GM23338 (cell line): ENCODE measurements around the gene GART. TPM values are rescaled to one million over a fixed set of nuclear protein-coding genes. Genes with fewer than 3 reads are reported as not detected.

Experiments used
- ATAC-seq: fragments of 200-7000 bp; cut with Tn5 transposase; 3 replicates; pipeline ENCODE4 v1.9.1; 2020
- DNase-seq: peaks from one replicate; pipeline ENCODE4 v3.0.0-alpha.2; 2015; ENCODE audit warnings: low spot score
- H2AFZ ChIP-seq: fragments of 200-600 bp; sonication (generic); 2 replicates; pipeline ENCODE4 v1.8.0; 2016; ENCODE audit warnings: antibody characterized with exemption, mild to moderate bottlenecking, moderate library complexity
- H3F3A ChIP-seq: fragments of 200-600 bp; sonication (generic); replicated peaks from 2 replicates; pipeline ENCODE4 v1.8.0; 2017; ENCODE audit warnings: antibody characterized with exemption, mixed run types, low read depth
- H3K27ac ChIP-seq: fragments of 200-600 bp; sonication (generic); 2 replicates; pipeline ENCODE4 v1.6.1; 2016; ENCODE audit warnings: low read depth
- H3K27me3 ChIP-seq: fragments of 200-600 bp; sonication (generic); 2 replicates; pipeline ENCODE4 v1.8.0; 2016; ENCODE audit warnings: mild to moderate bottlenecking, mixed run types, moderate library complexity; ENCODE audit not compliant: insufficient read depth
- H3K36me3 ChIP-seq: fragments of 200-600 bp; sonication (generic); 2 replicates; pipeline ENCODE4 v1.8.0; 2016; ENCODE audit warnings: mild to moderate bottlenecking; ENCODE audit not compliant: insufficient read depth
- H3K4me1 ChIP-seq: fragments of 200-600 bp; sonication (generic); 2 replicates; pipeline ENCODE4 v1.8.0; 2016; ENCODE audit warnings: mild to moderate bottlenecking, moderate library complexity; ENCODE audit not compliant: insufficient read depth
- H3K4me2 ChIP-seq: fragments of 200-600 bp; sonication (generic); 2 replicates; pipeline ENCODE4 v1.7.1; 2017; ENCODE audit warnings: mixed run types
- H3K4me3 ChIP-seq: fragments of 200-600 bp; sonication (generic); 2 replicates; pipeline ENCODE4 v1.6.1; 2016; ENCODE audit warnings: mixed run types
- H3K79me2 ChIP-seq: fragments of 200-600 bp; sonication (generic); replicated peaks from 2 replicates; pipeline ENCODE4 v1.8.0; 2017; ENCODE audit warnings: mild to moderate bottlenecking; ENCODE audit not compliant: insufficient read depth
- H3K9me2 ChIP-seq: fragments of 200-600 bp; sonication (generic); 2 replicates; pipeline ENCODE4 v1.8.0; 2017; ENCODE audit not compliant: insufficient read depth
- H4K20me1 ChIP-seq: fragments of 200-600 bp; sonication (generic); replicated peaks from 2 replicates; pipeline ENCODE4 v1.8.0; 2017; ENCODE audit warnings: mild to moderate bottlenecking; ENCODE audit not compliant: insufficient read depth
- H3K27ac Mint-ChIP-seq: 2 replicates; pipeline ENCODE4 v1.8.0; 2020; ENCODE audit warnings: inconsistent platforms, mild to moderate bottlenecking, moderate library complexity, mixed read lengths
- H3K27me3 Mint-ChIP-seq: 3 replicates; pipeline ENCODE4 v1.8.0; 2022; ENCODE audit warnings: low read depth, mild to moderate bottlenecking, moderate library complexity, mixed read lengths, inconsistent platforms; ENCODE audit not compliant: insufficient read depth, poor library complexity
- H3K36me3 Mint-ChIP-seq: 3 replicates; pipeline ENCODE4 v1.8.0; 2021; ENCODE audit warnings: low read depth, mild to moderate bottlenecking, inconsistent platforms, moderate library complexity, mixed read lengths
- H3K4me1 Mint-ChIP-seq: 3 replicates; pipeline ENCODE4 v1.8.0; 2020; ENCODE audit warnings: mild to moderate bottlenecking, inconsistent platforms, mixed read lengths
- H3K4me3 Mint-ChIP-seq: 3 replicates; pipeline ENCODE4 v1.8.0; 2021; ENCODE audit warnings: moderate library complexity, mild to moderate bottlenecking, inconsistent platforms, mixed read lengths
- H3K9me3 Mint-ChIP-seq: 3 replicates; pipeline ENCODE4 v1.8.0; 2020; ENCODE audit warnings: moderate library complexity, mild to moderate bottlenecking, inconsistent platforms, mixed read lengths
- CREB1 ChIP-seq: fragments of 250-450 bp; sonication (Bioruptor Pico); IDR thresholded peaks from 2 replicates; pipeline ENCODE4 v1.5.0; 2020; ENCODE audit warnings: low read depth, mild to moderate bottlenecking, moderate library complexity
- EZH2phosphoT487 ChIP-seq: fragments of 200-600 bp; sonication (generic); IDR thresholded peaks from one replicate; pipeline ENCODE4 v1.8.1; 2018; ENCODE audit warnings: antibody characterized with exemption; ENCODE audit not compliant: unreplicated experiment
- JUNB ChIP-seq: IDR thresholded peaks from one replicate; pipeline ENCODE4 v1.6.1; 2016; ENCODE audit warnings: antibody characterized with exemption; ENCODE audit not compliant: unreplicated experiment
- NANOG ChIP-seq: IDR thresholded peaks from 2 replicates; pipeline ENCODE4 v1.6.1; 2016; ENCODE audit warnings: antibody characterized with exemption, borderline replicate concordance
- STAT1 ChIP-seq: IDR thresholded peaks from one replicate; pipeline ENCODE4 v1.6.1; 2016; ENCODE audit warnings: antibody characterized with exemption; ENCODE audit not compliant: unreplicated experiment
- ZNF114 ChIP-seq: fragments of 250-450 bp; sonication (Bioruptor Pico); IDR thresholded peaks from 2 replicates; pipeline ENCODE4 v1.5.0; 2020; ENCODE audit warnings: mild to moderate bottlenecking, moderate library complexity
- ZNF331 ChIP-seq: fragments of 250-450 bp; sonication (Bioruptor Pico); IDR thresholded peaks from 2 replicates; pipeline ENCODE4 v1.5.0; 2020; ENCODE audit warnings: low read depth, mild to moderate bottlenecking, moderate library complexity
- polyA plus RNA-seq: library from polyadenylated mRNA; unstranded; fragments of >200 nt; fragmentation: Nextera tagmentation; extraction: Ambion mirVana; gene quantifications from 2 replicates; pipeline ENCODE4 v1.2.1, GENCODE V29; 2016
- total RNA-seq: library from RNA; depleted of rRNA; stranded (reverse); fragments of >200 nt; shearing (Covaris generic); gene quantifications from 2 replicates; pipeline ENCODE4 v1.2.3, GENCODE V29; 2014
- TF ChIP-seq, protein P1 (sequence below): fragments of 250-450 bp; sonication (Bioruptor Pico); IDR thresholded peaks from 2 replicates; pipeline ENCODE4 v1.5.0; 2020; ENCODE audit warnings: mild to moderate bottlenecking, moderate library complexity
- TF ChIP-seq, protein P2 (sequence below): IDR thresholded peaks from one replicate; pipeline ENCODE4 v1.6.1; 2018; ENCODE audit warnings: antibody characterized with exemption; ENCODE audit not compliant: unreplicated experiment
- TF ChIP-seq, protein P3 (sequence below): IDR thresholded peaks from 2 replicates; pipeline ENCODE4 v1.6.1; 2016; ENCODE audit warnings: antibody characterized with exemption
- TF ChIP-seq, protein P4 (sequence below), 2 experiments: fragments of 200-600 bp in 1 of 2; sonication (generic) in 1 of 2; conservative IDR thresholded peaks; 2 replicates each; pipeline versions ENCODE4 v1.5.1 to v1.6.1; 2016 to 2017; ENCODE audit warnings: antibody characterized with exemption in 2 of 2, low read depth in 2 of 2, mild to moderate bottlenecking in 2 of 2, moderate library complexity in 1 of 2

Gene GART
- total and polyA plus RNA-seq, 2 experiments from 2014 or later = 87.6 to 224 TPM

DNA sequence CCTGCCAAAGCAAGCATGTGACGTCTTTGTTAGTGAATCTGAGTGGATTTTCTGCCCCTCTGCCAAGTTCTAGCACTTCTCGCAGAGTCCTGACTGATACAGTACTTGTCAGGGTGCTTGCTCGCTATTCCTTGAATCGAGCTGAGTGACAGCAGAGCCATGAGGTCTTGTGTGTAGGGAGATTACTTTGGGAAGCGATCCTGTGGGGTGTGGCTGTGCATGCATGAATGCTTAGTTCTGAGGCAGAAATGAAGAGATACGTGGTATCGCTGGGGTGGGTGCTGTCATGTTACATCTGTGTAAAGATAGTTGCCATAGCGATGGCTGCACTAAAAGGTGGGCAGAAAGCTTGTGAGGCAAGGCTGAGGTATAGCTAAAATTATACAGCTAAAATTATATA lies 31.1 kb downstream of the GART start:
- H3K4me3 Mint-ChIP-seq = no peak overlapping the region
- H3K36me3 Mint-ChIP-seq = peaks cover 95% of the 10 kb centered on the region

More for the DNA sequence above, 31.1 kb downstream of the GART start:
- H4K20me1 ChIP-seq = peaks cover 10% of the 10 kb centered on the region; the same call in 1 of the 2 replicates
- no peaks in the 10 kb centered on the region for H3K4me1 ChIP-seq
- H3K9me3 Mint-ChIP-seq = no peaks in the 10 kb centered on the region; the same call in 1 of the 3 replicates
- ATAC-seq = no peak
- DNase-seq = no peak
- H3K79me2 ChIP-seq = no peaks in the 10 kb centered on the region
- H3K9me2 ChIP-seq = no peaks in the 10 kb centered on the region
- H3K27me3 ChIP-seq = no peaks in the 10 kb centered on the region
- TF ChIP-seq, protein P1, sequence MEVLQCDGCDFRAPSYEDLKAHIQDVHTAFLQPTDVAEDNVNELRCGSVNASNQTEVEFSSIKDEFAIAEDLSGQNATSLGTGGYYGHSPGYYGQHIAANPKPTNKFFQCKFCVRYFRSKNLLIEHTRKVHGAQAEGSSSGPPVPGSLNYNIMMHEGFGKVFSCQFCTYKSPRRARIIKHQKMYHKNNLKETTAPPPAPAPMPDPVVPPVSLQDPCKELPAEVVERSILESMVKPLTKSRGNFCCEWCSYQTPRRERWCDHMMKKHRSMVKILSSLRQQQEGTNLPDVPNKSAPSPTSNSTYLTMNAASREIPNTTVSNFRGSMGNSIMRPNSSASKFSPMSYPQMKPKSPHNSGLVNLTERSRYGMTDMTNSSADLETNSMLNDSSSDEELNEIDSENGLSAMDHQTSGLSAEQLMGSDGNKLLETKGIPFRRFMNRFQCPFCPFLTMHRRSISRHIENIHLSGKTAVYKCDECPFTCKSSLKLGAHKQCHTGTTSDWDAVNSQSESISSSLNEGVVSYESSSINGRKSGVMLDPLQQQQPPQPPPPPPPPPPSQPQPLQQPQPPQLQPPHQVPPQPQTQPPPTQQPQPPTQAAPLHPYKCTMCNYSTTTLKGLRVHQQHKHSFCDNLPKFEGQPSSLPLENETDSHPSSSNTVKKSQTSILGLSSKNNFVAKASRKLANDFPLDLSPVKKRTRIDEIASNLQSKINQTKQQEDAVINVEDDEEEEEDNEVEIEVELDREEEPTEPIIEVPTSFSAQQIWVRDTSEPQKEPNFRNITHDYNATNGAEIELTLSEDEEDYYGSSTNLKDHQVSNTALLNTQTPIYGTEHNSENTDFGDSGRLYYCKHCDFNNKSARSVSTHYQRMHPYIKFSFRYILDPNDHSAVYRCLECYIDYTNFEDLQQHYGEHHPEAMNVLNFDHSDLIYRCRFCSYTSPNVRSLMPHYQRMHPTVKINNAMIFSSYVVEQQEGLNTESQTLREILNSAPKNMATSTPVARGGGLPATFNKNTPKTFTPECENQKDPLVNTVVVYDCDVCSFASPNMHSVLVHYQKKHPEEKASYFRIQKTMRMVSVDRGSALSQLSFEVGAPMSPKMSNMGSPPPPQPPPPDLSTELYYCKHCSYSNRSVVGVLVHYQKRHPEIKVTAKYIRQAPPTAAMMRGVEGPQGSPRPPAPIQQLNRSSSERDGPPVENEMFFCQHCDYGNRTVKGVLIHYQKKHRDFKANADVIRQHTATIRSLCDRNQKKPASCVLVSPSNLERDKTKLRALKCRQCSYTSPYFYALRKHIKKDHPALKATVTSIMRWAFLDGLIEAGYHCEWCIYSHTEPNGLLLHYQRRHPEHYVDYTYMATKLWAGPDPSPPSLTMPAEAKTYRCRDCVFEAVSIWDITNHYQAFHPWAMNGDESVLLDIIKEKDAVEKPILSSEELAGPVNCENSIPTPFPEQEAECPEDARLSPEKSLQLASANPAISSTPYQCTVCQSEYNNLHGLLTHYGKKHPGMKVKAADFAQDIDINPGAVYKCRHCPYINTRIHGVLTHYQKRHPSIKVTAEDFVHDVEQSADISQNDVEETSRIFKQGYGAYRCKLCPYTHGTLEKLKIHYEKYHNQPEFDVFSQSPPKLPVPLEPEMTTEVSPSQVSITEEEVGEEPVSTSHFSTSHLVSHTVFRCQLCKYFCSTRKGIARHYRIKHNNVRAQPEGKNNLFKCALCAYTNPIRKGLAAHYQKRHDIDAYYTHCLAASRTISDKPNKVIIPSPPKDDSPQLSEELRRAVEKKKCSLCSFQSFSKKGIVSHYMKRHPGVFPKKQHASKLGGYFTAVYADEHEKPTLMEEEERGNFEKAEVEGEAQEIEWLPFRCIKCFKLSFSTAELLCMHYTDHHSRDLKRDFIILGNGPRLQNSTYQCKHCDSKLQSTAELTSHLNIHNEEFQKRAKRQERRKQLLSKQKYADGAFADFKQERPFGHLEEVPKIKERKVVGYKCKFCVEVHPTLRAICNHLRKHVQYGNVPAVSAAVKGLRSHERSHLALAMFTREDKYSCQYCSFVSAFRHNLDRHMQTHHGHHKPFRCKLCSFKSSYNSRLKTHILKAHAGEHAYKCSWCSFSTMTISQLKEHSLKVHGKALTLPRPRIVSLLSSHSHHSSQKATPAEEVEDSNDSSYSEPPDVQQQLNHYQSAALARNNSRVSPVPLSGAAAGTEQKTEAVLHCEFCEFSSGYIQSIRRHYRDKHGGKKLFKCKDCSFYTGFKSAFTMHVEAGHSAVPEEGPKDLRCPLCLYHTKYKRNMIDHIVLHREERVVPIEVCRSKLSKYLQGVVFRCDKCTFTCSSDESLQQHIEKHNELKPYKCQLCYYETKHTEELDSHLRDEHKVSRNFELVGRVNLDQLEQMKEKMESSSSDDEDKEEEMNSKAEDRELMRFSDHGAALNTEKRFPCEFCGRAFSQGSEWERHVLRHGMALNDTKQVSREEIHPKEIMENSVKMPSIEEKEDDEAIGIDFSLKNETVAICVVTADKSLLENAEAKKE = no peak
- TF ChIP-seq, protein P2, sequence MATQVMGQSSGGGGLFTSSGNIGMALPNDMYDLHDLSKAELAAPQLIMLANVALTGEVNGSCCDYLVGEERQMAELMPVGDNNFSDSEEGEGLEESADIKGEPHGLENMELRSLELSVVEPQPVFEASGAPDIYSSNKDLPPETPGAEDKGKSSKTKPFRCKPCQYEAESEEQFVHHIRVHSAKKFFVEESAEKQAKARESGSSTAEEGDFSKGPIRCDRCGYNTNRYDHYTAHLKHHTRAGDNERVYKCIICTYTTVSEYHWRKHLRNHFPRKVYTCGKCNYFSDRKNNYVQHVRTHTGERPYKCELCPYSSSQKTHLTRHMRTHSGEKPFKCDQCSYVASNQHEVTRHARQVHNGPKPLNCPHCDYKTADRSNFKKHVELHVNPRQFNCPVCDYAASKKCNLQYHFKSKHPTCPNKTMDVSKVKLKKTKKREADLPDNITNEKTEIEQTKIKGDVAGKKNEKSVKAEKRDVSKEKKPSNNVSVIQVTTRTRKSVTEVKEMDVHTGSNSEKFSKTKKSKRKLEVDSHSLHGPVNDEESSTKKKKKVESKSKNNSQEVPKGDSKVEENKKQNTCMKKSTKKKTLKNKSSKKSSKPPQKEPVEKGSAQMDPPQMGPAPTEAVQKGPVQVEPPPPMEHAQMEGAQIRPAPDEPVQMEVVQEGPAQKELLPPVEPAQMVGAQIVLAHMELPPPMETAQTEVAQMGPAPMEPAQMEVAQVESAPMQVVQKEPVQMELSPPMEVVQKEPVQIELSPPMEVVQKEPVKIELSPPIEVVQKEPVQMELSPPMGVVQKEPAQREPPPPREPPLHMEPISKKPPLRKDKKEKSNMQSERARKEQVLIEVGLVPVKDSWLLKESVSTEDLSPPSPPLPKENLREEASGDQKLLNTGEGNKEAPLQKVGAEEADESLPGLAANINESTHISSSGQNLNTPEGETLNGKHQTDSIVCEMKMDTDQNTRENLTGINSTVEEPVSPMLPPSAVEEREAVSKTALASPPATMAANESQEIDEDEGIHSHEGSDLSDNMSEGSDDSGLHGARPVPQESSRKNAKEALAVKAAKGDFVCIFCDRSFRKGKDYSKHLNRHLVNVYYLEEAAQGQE = no peak
- TF ChIP-seq ZNF331 (CRISPR knock-in tag) (no peak), STAT1 (no peak), EZH2phosphoT487 (no peak), NANOG (no peak), ZNF114 (CRISPR knock-in tag) (no peak), CREB1 (CRISPR knock-in tag) (no peak), JUNB (no peak)
- TF ChIP-seq, protein P3, sequence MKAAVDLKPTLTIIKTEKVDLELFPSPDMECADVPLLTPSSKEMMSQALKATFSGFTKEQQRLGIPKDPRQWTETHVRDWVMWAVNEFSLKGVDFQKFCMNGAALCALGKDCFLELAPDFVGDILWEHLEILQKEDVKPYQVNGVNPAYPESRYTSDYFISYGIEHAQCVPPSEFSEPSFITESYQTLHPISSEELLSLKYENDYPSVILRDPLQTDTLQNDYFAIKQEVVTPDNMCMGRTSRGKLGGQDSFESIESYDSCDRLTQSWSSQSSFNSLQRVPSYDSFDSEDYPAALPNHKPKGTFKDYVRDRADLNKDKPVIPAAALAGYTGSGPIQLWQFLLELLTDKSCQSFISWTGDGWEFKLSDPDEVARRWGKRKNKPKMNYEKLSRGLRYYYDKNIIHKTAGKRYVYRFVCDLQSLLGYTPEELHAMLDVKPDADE = no peak
- TF ChIP-seq, protein P4, sequence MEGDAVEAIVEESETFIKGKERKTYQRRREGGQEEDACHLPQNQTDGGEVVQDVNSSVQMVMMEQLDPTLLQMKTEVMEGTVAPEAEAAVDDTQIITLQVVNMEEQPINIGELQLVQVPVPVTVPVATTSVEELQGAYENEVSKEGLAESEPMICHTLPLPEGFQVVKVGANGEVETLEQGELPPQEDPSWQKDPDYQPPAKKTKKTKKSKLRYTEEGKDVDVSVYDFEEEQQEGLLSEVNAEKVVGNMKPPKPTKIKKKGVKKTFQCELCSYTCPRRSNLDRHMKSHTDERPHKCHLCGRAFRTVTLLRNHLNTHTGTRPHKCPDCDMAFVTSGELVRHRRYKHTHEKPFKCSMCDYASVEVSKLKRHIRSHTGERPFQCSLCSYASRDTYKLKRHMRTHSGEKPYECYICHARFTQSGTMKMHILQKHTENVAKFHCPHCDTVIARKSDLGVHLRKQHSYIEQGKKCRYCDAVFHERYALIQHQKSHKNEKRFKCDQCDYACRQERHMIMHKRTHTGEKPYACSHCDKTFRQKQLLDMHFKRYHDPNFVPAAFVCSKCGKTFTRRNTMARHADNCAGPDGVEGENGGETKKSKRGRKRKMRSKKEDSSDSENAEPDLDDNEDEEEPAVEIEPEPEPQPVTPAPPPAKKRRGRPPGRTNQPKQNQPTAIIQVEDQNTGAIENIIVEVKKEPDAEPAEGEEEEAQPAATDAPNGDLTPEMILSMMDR (conservative IDR thresholded peaks at IDR 0.05; ENCODE audit: low read depth in 2 of 2) = no peak
- H3K27ac Mint-ChIP-seq = no peak overlapping the region
- H3F3A ChIP-seq = peaks cover 16% of the 10 kb centered on the region
- H3K27me3 Mint-ChIP-seq = peaks cover 2% of the 10 kb centered on the region
- no peak overlapping the region for H3K27ac ChIP-seq
- no peak overlapping the region for H3K4me2 ChIP-seq
- H3K4me1 Mint-ChIP-seq = no peaks in the 10 kb centered on the region
- H3K36me3 ChIP-seq = peaks cover 86% of the 10 kb centered on the region
- no peak overlapping the region for H3K4me3 ChIP-seq
- H2AFZ ChIP-seq = no peak overlapping the region
